WI38 (cell line): ENCODE data around the gene WHRN.

Experiments used
- H3K4me3 ChIP-seq: 2 replicates; pipeline ENCODE4 v1.5.1; 2011; ENCODE audit warnings: low read depth, mild to moderate bottlenecking, control low read depth, low read length
- TF ChIP-seq, protein P1 (sequence below): IDR thresholded peaks from 2 replicates; pipeline ENCODE4 v1.5.1; 2012; ENCODE audit warnings: low read depth, mild to moderate bottlenecking, control low read depth, low read length

Gene WHRN

DNA sequence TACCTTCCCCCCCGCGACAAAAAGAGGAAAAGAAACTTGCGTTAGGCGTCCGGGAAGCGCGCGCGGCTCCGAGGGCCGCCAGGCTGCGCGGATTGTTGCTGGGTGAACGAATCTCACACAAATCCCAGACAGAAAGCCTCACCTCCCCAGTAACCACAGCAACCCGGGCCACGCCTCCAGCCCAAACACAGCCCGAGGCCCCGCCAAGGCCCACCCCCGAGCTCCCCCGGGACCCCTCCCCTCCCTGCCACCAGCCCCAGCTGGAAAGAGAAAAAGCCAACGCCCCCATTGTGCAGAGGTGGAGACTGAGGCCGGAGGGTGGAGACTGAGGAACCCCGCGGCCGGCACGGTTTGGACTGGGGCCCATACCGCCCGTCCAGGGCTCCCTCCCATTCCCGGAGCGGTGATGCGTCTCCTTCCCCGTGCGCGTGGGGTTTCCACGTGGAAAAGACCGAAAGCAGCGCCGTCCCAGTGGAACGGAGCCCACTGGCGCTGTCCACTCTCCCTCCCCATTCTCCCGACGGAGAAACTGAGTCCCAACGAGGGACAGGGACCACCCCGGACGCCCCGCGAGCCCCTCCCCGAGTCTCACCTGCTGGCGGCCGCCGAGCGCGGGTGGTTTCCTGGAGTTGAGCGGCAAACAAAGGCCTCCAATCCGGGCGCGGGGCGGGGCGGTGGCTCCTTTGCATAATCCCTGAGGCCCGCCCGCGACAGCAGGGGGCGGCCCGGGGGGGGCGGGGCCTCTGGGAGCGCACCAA, 107.2 kb downstream of the WHRN start:
- H3K4me3 ChIP-seq, result peak overlapping the region; percentile 83
- TF ChIP-seq, protein P1, sequence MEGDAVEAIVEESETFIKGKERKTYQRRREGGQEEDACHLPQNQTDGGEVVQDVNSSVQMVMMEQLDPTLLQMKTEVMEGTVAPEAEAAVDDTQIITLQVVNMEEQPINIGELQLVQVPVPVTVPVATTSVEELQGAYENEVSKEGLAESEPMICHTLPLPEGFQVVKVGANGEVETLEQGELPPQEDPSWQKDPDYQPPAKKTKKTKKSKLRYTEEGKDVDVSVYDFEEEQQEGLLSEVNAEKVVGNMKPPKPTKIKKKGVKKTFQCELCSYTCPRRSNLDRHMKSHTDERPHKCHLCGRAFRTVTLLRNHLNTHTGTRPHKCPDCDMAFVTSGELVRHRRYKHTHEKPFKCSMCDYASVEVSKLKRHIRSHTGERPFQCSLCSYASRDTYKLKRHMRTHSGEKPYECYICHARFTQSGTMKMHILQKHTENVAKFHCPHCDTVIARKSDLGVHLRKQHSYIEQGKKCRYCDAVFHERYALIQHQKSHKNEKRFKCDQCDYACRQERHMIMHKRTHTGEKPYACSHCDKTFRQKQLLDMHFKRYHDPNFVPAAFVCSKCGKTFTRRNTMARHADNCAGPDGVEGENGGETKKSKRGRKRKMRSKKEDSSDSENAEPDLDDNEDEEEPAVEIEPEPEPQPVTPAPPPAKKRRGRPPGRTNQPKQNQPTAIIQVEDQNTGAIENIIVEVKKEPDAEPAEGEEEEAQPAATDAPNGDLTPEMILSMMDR, result no peak

DNA sequence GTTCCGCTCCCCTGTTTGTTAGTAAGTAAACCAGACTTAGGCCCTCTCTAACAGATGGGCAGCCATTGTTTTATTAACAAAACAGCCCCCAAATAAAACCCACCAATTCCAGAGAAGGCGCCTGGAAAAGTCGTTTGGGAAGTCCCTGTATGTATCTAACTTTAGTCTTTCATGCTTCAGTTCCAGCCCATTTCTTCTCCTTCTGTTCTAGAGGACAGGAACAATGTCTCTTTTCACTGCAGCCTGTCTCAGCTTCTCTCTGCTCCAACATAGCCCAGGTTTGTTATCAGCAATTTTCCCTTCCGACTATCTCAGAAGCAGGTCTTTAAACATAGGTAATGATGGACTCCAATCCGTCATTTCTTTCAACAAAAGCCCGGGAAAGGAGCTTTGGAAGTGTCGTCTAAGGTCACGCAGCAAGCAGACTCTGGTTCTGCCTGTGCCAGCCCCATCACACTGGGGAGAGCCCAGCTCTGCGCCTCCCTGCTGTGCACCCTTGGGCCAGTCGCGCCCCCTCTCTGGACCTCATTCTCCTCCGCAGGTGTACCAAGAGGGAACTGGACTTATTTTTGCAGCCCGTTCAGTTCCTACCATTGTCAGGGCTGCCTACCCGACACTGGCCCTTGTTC, 107.9 kb downstream of the WHRN start:
- TF ChIP-seq, protein P1, result no peak
- H3K4me3 ChIP-seq, result peak overlapping the region; percentile 83

DNA sequence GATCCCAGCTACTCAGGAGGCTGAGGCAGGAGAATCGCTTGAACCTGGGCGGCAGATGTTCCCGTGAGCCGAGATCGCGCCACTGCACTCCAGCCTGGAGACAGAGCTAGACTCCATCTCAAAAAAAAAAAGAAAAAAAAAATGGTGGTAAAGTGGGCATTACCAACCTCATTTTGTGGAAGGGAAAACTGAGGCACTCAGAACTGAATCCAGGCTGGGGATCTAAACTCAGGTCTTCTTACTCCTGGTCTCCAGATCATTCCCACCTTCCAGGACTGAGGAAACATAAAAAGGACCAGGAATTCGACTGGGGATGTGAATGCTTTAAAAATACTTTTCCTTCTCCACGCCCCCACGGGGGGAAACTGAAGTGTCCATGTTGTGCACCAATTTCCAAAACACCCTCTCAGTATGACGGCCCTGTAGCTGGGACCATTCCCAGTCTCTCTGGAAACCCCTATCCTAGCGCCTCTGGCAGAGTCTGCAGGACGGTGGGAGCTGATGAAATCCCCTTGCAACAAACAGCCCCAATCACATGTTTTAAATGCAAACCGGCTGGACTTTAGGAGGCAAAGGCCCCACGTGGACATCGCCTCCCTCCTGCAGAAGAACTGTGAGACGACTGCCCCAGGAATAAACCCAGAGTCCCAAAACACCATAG, 108.6 kb downstream of the WHRN start:
- H3K4me3 ChIP-seq, result no peak overlapping the region; the same call in 1 of the 2 replicates
- TF ChIP-seq, protein P1, result no peak

DNA sequence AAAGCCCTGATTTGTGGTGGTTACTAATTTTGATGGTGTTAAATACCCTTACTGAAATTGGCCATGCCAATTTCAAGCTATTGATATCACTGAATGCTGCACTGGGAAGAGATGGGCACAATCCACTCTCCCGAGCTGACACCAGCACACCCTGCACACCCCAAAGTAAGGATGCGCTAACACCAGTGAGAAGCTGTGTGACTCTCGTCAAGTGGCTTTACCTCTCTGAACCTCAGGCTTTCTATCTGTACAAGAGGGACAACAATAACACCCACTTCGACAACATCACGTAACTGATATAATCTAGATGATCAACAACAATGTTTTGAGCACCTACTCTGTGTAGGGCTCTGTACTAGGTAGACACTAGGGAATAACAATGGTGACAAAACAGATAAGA, 109.5 kb downstream of the WHRN start:
- TF ChIP-seq, protein P1, result no peak
- H3K4me3 ChIP-seq, result no peak overlapping the region

DNA sequence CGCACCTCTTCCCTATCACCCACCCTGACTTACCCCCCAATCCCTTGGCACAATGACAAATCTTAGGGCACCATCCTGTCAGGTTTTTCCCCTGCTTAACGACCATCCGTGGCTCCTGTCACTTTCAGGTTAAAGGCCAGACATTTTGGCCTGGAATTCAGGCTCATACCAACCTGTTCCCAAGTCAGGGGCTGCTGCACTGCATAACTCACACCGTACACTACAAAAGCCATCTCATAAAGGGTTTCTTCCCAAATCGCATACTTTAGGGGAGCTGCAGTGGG, 110.0 kb downstream of the WHRN start:
- no peak overlapping the region for H3K4me3 ChIP-seq

DNA sequence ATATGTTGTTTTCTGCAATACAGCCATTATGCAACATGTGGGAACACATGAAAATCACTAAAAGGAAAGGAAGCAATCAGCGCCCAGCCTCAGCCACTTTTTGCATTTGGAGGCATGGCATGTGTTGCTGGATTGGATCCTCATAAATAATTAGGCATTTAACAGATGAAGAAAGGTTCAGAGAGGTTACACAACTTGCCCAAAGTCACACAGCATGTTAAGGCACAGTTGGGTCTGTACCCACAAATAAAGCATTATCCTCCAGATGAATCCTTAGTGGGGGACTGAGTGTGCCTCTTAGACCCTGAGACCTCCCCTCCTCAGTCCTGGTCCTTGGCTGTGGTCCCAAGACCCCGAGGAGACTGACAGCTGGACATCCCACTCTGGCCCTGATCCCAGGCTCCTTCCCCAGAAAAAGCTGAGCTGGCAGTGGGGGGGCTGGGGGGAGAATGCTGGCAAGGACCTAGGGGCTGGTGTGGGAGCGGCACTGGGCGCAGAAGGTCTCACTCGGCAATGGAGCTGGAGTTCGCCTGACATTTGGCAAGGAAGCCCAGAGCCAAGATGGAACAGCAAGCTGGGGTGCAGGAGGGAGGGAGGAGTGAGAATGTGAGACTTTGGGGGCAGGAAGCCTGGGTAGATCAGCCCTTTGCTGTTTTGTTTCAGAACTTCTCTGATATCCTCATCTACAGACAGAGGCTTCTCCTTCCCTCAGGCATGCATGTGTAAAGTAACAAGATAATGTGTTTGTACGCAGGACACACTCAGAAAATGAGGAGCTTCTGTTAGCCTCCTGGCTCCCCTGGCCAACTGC, 110.5 kb downstream of the WHRN start:
- H3K4me3 ChIP-seq, result no peak overlapping the region
- TF ChIP-seq, protein P1, result no peak

More for the DNA sequence above, 110.0 kb downstream of the WHRN start:
- TF ChIP-seq, protein P1, result no peak
